ENCODE measurements around the gene NRSN2.

Gene NRSN2

DNA sequence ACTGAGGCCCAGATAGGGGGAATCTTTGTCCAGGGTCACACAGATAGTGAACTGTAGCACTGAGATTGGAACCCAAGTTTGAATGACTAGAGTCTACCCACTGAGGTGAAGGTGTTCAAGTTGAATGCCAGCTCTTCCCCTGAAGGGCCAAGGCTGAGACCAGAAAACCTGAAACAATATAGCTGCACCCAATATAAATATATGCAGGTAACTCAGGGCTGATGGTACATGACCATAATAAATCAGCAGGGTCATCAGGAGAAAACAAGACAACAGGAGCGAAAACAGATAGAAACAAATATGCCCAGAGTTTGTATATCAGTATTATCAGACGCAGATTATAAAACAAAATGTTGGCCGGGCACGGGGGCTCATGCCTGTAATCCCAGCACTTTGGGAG lies 57.2 kb downstream of the NRSN2 start:
- Histone ChIP-seq H3K4me1 (ENCODE audit: control insufficient read depth in 2 of 2, insufficient read depth in 2 of 2, low read length in 2 of 2) (peaks cover 14 to 15% of the 10 kb centered on the region in 2 donors), H3K36me3 (ENCODE audit: control insufficient read depth in 2 of 2, insufficient read depth in 2 of 2, low read length in 2 of 2) (no peaks in the 10 kb centered on the region), H3K27ac (ENCODE audit: low read depth in 2 of 2, low read length in 2 of 2) (no peak overlapping the region), H3K9me3 (ENCODE audit: control insufficient read depth in 2 of 2, low read length in 2 of 2) (no peaks in the 10 kb centered on the region), H3K9ac (ENCODE audit: low read depth in 1 of 2, low read length in 2 of 2) (no peak overlapping the region), H3K27me3 (ENCODE audit: control insufficient read depth in 2 of 2, insufficient read depth in 2 of 2, low read length in 2 of 2) (no peaks in the 10 kb centered on the region), H3K4me3 (ENCODE audit: low read length in 2 of 2) (no peak overlapping the region)
